Astrocyte (in vitro differentiated cells and primary cell): ENCODE data around the gene ZNF331.

Experiments used
- EZH2 ChIP-seq: IDR thresholded peaks from 2 replicates; pipeline ENCODE4 v1.6.1; 2012; ENCODE audit warnings: mild to moderate bottlenecking, low read length, inconsistent platforms; ENCODE audit not compliant: insufficient read depth
- TF ChIP-seq, protein P1 (sequence below): IDR thresholded peaks from 2 replicates; pipeline ENCODE4 v1.5.1; 2011; ENCODE audit warnings: low read depth, mild to moderate bottlenecking, inconsistent platforms, low read length, moderate library complexity; ENCODE audit not compliant: insufficient read depth

DNA sequence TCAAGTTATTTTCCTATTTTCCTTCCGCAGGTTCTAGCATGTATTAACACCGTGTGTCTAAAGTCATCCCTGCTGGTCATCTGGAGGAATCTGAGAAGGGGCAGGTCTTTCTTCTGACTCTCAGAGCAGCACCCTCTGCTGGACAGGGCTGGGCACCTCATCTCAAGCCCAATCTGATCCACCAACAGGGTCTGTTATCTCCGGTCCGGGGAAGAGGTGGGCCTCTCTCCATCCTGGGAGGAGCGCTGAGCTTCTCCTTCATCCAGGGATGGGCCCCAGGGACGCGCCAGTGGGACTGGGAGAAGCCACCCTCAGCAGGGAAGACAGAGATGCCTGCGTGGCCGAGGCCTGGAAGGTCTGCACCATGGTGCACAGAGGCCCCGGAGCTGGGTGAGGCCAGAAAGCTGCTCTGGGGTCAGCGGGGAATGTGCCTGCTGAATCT, 26.0 kb upstream of the ZNF331 start:
- TF ChIP-seq, protein P1, sequence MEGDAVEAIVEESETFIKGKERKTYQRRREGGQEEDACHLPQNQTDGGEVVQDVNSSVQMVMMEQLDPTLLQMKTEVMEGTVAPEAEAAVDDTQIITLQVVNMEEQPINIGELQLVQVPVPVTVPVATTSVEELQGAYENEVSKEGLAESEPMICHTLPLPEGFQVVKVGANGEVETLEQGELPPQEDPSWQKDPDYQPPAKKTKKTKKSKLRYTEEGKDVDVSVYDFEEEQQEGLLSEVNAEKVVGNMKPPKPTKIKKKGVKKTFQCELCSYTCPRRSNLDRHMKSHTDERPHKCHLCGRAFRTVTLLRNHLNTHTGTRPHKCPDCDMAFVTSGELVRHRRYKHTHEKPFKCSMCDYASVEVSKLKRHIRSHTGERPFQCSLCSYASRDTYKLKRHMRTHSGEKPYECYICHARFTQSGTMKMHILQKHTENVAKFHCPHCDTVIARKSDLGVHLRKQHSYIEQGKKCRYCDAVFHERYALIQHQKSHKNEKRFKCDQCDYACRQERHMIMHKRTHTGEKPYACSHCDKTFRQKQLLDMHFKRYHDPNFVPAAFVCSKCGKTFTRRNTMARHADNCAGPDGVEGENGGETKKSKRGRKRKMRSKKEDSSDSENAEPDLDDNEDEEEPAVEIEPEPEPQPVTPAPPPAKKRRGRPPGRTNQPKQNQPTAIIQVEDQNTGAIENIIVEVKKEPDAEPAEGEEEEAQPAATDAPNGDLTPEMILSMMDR, result peak; percentile 19
- TF ChIP-seq EZH2, result no peak
